BE2C (cell line): ENCODE results near the gene IRF2BP1.

ENCODE experiments used
- DNase-seq: peaks from one replicate; pipeline ENCODE4 v3.0.0-alpha.2; 2020
- H3K27me3 ChIP-seq: fragments of 250-450 bp; sonication (Bioruptor Pico); 2 replicates; pipeline ENCODE4 v1.5.1; 2020; ENCODE audit warnings: mild to moderate bottlenecking
- H3K36me3 ChIP-seq: fragments of 250-450 bp; sonication (Bioruptor Pico); 2 replicates; pipeline ENCODE4 v1.5.1; 2020; ENCODE audit warnings: mild to moderate bottlenecking
- H3K4me1 ChIP-seq: fragments of 250-450 bp; sonication (Bioruptor Pico); 2 replicates; pipeline ENCODE4 v1.5.1; 2020
- H3K4me3 ChIP-seq: 2 replicates; pipeline ENCODE4 v1.5.1; 2011; ENCODE audit warnings: low read depth, low read length
- H3K9me3 ChIP-seq: fragments of 250-450 bp; sonication (Bioruptor Pico); 2 replicates; pipeline ENCODE4 v1.5.1; 2020
- CTCF ChIP-seq: IDR thresholded peaks from 2 replicates; pipeline ENCODE4 v1.5.1; 2012; ENCODE audit warnings: mild to moderate bottlenecking, low read depth, low read length

IRF2BP1 gene

GRCh38 chr19:45883881-45884681 lies 1.9 kb downstream of the IRF2BP1 start:
- Histone ChIP-seq H3K27me3 (no peaks in the 10 kb centered on the region), H3K4me3 (no peak overlapping the region), H3K9me3 (no peaks in the 10 kb centered on the region), H3K4me1 (no peaks in the 10 kb centered on the region), H3K36me3 (peaks cover 8% of the 10 kb centered on the region)
- TF ChIP-seq CTCF: no peak
- DNase-seq: no peak

- no peaks in the 10 kb centered on the region for H3K27me3 ChIP-seq
- no peak for TF ChIP-seq CTCF
- H3K4me1 ChIP-seq: no peaks in the 10 kb centered on the region
- peaks cover 8% of the 10 kb centered on the region for H3K36me3 ChIP-seq
- H3K4me3 ChIP-seq: no peak overlapping the region
- H3K9me3 ChIP-seq: no peaks in the 10 kb centered on the region
- no peak for DNase-seq
Observed at GRCh38 chr19:45883586-45883880, 2.4 kb downstream of the IRF2BP1 start.

GRCh38 chr19:45882652-45883585 lies 3.0 kb downstream of the IRF2BP1 start:
- Histone ChIP-seq H3K36me3 (peaks cover 8% of the 10 kb centered on the region), H3K27me3 (no peaks in the 10 kb centered on the region), H3K4me3 (no peak overlapping the region), H3K9me3 (no peaks in the 10 kb centered on the region), H3K4me1 (no peaks in the 10 kb centered on the region)
- TF ChIP-seq CTCF: peak; percentile 76
- DNase-seq: peak; percentile 75

- H3K36me3 ChIP-seq: peaks cover 8% of the 10 kb centered on the region
- no peaks in the 10 kb centered on the region for H3K27me3 ChIP-seq
- H3K4me1 ChIP-seq: no peaks in the 10 kb centered on the region
- no peak for TF ChIP-seq CTCF
- no peaks in the 10 kb centered on the region for H3K9me3 ChIP-seq
- DNase-seq: no peak
- no peak overlapping the region for H3K4me3 ChIP-seq
Observed at GRCh38 chr19:45881909-45882528, 3.9 kb downstream of the IRF2BP1 start.

- TF ChIP-seq CTCF: no peak
- Histone ChIP-seq H3K4me1 (no peaks in the 10 kb centered on the region), H3K9me3 (no peaks in the 10 kb centered on the region), H3K36me3 (peaks cover 8% of the 10 kb centered on the region), H3K27me3 (no peaks in the 10 kb centered on the region), H3K4me3 (no peak overlapping the region)
- no peak for DNase-seq
Observed at GRCh38 chr19:45881082-45881908, 4.6 kb downstream of the IRF2BP1 start.
